ENCODE results near the gene ITGAV.

Gene ITGAV

DNA sequence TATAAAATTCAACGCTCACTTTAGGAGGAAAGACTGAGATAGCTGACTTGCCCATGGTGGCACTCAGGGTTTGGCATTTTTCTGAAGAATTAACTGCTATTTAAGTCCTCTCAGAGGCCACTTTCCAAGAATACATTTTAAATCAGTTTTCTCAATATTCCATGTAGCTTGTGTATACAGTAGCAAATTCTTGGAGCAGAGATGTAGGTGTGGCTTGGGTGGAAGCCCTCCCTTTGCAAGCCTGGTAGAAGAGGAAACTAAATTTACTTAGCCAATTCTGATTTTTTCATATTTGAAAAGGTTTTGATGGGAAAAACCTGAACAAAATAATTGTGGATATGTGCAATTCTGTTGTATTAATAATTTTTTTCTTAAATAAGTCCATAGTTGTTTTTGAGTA, 14.0 kb upstream of the ITGAV start:
- DNase-seq, result no peak

DNA sequence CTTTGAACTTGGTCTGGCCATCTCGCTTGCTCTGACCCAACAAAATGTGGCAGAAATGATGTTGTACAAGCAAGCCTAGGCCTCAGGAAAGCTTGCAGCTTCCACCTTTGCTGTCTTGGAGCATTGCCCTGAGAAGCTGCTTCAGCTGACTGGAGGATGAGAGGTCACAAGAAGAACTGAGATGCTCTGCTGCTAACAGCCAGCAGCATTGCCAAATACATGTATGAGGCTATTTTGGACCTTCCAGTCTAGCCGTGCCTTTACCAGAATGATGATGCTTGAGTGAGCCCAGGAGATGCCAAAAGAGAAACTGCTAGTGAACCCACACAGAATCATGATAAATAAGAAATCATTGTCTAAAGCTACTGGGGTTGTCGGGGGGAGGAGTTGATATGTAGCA, 13.2 kb upstream of the ITGAV start:
- no peak for DNase-seq

DNA sequence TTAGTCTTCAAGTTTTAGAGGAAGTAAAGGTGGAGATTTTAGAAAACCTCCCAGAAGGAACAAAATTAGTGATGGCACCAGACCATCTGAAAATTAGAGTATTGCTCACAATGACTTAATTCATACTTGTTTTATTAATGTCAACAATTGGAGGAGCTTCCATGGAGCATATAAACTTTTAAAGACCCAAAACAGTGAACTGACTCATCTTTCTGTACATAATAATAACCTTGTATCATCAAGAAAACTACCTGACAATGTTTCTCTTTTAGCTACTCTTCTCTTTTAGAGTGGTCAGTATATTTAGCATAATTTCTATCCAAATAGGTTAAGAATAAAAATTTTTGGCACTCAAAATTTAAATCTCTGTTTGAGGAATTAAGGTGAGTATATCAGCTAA, 7.2 kb upstream of the ITGAV start:
- DNase-seq, result no peak

DNA sequence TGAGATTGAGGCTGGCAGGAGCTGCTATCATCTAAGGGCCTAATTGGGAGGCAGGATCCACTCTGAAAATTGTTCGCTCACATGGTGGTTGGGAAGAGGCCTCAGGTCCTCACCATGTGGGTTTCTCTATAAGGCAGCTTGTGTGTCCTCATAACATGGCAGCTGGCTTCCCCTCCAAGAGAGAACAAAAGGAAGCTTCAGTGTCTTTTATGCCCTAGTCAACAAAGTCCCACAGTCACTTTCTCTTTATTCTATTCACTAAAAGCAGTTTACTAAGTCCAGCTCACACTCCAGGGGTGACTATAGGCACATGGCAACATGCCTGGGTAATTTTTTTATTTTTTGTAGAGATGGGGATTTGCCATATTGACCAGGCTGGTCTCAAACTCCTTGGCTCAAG, 5.8 kb upstream of the ITGAV start:
- no peak for DNase-seq

DNA sequence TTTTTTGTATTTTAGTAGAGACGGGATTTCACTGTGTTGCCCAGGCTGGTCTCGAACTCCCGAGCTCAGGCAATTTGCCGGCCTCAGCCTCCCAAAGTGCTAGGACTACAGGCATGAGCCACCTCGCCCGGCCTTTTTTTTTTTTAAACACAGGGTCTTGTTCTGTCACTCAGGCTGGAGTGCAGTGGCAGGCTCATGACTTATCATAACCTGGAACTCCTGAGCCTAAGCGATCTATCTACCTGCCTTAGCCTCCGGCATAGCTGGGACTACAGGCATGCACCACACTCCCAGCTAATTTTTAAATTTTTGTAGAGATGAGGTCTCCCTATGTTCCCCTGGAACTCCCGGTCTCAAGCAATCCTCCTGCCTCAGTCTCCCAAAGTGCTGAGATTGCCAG, 1.4 kb upstream of the ITGAV start:
- DNase-seq, result no peak

DNA sequence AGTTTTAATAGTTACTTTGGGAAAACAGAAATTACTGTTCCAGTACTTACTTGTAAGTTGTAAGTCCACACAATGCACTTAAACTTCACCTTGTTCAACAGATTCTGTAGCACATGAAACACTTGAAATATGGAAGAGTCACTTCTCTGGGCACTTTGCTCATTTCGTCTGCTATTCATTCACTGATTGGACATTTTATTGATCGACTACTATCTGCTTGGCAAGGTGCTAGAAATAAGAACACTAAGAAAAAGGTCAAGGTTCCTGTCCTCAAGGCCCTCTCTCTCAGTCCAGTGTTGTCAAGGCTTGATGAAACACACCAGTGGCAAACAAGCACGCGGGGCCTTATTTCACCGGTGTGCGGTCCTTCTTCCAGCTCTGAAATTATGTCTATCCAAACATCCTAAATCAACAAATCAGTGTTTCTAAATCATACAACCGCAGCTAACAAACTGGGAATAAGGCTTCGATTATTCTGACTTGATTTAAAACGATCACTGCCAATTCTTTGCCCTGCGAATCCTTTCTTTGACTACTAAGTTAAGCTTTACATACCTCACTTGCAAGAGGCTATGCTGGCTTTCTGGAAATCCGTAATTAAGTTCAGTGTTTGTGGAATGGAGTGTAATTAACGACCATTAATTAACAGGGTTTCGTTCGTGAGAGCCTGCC, 780 bp upstream of the ITGAV start:
- DNase-seq, result no peak

DNA sequence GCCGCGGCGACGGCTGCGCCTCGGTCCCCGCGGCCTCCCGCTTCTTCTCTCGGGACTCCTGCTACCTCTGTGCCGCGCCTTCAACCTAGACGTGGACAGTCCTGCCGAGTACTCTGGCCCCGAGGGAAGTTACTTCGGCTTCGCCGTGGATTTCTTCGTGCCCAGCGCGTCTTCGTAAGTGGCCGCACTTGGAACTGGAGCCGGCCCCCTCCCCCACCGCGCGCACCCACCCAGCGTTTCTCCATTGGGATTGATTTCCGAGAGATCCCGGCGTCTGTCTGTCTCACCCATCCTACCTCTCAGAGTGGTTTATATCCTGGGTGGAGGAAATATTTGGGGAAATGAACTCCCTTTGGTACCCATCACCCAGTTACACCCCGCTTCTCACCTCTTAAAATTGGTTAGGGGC, 498 bp downstream of the ITGAV start:
- no peak for DNase-seq

DNA sequence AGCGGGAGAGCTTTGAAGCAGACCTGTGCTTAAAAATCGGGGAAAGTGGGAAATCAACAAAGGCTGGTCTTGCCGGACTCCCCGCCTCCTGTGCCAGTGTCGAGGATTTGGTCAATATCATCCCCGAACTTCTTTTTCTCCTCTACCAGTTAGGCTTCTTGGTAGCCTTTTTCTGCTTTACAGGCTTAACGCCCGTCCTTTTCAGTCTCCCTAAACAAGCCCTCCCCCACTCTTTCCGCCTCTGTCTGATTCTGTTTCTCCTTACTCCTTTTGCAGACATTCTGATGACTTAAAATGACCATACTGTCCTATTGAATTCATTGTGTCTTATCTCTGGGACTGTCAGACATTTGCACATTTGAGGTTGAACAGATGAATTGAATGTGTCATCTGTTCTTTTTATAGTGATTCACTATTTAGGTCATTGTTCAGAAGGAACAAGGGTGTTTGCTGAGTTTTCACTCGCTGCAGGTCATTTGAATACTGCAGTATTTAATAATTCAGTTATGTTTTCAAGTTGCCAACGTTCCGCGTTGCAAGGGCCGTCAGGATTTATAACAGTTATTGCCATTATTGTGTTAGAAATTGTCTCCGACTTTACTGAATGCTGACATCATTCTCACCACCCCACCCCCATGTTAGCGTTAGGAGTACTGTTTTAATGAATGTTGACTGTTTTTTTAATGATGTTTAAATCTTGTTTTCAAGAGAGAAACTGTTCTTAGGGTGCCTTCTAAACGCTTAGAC, 1.1 kb downstream of the ITGAV start:
- DNase-seq, result peak; percentile 14

DNA sequence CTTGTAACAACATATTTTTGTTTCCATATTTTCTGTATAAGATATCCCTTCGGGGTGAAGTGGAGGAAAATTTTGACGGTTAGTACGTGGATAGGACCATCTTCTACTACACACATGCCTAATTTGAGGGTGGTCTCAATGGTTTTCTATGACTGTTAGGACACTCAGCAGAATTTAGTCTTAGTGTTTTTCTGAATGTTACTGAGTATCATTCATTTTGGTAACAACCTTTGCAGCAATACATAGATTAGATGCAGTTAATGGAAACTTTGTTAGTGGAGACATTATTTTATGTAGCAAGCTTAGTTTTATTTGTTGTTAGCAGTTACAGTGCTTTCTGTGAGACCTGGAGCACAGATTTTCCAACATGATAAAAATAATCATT, 1.6 kb downstream of the ITGAV start:
- DNase-seq, result no peak

DNA sequence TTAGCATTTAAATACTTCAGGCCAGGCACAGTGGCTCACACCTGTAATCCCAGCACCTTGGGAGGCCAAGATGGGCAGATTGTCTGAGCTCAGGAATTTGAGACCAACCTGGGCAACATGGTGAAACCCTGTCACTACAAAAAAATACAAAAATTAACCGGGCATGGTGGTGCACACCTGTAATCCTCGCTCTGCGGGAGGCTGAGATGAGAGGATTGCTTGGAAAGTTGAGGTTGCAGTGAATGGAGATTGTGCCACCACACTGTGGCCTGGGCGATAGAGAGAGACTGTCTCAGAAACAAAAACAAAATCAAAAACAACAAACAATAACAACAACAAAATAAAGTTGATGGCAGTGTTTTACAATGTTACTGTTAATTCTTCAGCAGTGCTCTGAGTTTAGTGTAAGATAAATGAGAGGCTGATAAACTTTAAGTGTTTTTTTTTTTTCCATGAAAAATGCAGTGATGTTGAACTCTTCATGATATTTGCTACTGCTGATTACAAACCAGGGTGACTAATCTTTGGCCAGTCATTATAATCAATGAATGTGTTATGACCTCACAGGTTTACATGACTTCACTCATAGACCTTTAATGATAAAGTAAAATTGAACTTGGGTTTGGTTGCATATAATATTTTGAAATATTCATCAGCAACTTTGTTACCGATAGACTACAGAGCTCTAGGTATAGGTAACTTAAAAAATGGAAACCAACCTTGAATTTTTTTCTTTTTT, 2.5 kb downstream of the ITGAV start:
- DNase-seq, result no peak

DNA sequence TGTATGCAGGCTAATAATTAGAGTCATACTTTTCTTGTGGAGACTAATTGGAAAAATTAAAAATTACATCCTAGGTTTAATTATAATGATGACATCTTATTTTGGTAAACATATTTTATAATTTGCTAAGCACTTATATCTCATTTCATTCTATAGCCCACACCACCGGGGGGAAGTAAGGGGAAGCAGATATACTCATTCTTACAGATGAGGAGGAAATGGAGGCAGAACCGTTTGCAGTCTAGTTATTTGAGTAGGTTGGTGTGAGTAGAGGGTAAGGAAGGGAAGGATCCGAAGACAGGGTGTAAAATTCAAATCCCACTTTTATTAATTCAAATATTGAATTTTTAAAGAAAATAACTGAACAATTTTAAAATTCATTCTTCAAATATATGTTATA, 3.7 kb downstream of the ITGAV start:
- no peak for DNase-seq

DNA sequence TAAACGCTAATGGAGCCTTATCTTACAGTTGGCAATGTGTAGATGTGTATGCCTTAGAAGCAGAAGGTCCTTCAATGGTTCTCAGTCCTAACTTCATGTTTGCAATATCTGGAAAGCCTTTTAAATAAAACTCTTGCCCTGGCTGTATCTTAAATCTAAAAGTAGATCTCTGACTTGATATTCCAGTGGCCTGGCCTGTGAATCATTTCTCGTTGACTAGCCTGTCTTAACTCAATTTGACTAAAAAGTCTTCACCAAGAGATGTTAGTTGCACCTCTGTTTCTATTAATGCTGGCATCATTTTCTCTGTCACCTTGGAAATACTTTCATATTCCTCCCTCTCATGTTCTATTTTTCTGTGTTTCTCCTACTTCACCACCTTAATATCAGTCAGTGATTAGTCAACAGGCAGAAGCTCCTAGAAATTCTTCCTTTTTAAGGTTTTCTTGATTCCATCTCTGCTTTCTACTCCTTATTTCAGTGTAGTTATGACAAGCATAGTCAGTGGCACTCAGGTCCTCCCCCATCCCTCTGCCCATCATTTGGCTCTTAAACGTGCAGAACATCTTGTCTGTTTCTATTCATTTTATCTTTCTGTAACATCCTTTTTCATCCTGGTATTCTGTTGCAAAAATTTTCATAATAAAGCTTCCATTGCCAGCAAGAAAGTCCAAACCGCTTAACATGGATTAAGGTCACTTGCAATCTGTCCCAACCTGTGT, 4.3 kb downstream of the ITGAV start:
- DNase-seq, result no peak

DNA sequence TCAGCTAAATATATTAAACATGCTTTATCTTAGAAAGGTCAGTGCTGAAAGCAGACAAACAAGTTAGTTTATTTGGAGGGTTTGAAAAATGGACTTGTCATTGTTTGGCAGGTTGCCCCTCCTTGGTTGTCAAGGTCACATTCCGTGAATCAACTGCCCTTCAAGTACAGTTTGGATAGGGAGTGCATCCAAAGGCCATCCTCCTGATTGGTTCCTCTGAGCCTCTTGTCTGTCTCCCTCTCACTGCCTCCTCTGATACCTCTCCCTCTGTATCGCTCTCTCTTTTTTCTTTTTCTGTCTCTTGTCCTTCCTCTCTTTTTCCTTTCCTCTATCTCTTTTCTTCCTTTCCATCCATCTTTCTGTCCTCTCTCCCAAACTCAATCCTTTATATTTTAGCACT, 5.4 kb downstream of the ITGAV start:
- DNase-seq, result no peak

DNA sequence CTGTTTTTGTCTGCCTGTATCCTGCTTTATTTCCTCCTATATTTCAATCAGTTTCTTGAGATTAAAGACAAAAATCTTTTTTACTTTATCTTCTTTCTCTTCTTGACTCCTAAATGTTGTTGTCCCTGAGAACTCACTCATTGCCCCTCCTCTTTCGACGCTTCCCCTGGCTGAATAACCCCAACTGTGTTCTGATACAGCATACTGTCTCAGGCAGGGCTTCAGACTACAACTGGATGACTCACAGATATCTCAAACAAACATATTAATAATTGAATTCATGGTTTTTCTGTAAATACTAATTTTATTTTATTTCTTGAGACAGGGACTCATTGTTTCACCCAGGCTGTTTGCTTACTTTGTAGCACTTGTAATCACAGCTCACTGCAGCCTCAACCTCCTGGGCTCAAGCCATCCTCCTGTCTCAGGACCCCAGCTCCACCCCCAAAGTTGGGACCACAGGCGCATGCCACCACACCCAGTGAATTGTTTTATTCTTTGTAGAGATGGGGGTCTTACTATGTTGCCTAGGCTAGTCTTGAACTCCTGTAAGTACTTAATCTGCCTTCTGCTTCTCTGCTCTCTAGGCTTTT, 9.4 kb downstream of the ITGAV start:
- no peak for DNase-seq

DNA sequence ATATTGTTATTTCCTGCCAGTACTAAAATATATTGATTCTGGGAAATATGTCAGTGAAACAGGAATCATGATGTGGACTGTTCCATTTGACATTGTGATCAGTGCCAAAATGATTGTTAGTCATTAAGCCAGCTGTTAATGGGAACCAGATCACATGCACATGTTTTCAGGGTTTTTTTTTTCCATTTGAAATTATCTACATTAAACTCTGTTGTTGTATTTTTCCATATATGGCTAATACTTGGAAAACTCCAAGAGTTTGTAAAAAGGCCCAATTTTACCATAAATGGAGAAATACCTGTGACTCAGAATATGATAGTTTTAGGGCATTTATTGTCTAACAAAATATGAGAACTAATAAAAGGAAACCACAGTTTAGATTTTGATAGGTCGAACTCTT, 13.4 kb downstream of the ITGAV start:
- DNase-seq, result no peak

DNA sequence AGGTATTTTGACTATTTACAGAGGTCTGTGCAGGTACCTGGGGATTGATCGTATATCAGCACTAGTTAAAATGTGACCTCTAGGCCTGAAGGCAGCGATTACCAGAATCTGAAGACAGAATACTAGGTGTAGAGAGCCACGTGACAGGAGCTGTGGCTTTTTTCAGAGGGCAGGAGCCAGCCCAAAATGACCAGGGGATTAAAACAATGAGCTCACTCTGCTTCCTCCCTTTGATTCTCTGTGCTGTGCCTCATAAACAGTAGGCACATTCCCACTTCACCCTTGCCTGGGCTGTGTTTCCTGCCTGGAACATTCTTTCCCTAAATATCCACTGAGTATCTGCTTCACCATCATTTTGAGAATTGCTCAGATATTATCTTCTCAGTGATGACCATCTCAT, 15.2 kb downstream of the ITGAV start:
- no peak for DNase-seq

DNA sequence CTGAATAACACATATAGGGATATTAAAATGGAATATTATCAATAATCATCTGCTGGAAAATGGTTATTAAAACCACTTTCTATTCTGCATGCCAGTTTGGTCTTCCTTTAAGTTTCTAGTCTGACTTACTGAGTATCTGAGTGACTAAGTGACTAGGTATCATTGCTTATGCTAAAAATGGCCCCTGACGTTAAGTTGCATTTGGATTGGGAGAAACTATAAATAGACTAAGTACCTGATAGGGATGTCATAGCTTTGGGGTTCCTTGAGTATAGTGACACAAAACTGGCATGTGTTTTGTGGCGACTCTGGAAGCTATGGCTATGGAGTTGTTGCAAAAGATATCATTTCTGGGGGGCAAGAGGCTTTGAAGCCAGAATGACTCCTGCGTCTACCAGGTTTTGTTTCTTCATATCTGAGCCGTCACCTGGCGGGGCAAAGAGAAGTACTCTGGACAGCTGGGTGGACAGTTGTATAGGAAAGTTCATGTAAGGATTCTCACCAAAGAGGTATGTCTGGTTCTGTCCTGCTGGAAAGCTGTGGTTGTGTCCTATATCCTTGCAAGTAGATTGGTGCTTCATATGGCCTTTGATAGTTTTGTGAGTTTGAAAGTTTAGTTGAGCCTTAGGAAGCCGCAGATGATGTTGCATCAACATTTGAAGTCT, 17.9 kb downstream of the ITGAV start:
- no peak for DNase-seq

DNA sequence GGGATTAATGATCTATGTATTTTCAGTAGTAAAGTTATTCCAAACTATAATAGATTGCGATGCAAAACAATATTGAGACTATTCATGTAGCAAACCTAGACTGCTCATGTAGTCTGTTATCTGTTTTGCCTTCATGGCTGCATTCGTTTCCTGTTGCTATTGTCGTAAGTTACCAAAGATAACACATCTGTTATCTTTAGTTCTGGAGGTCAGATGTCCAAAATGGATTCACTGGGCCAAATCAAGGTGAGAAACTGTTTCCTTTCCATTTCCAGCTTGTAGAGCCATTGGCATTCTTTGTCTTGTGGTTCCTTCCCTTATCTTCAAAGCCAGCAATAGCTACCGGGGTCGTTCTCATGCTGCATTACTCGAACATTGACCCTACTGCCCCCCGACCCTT, 20.9 kb downstream of the ITGAV start:
- no peak for DNase-seq

DNA sequence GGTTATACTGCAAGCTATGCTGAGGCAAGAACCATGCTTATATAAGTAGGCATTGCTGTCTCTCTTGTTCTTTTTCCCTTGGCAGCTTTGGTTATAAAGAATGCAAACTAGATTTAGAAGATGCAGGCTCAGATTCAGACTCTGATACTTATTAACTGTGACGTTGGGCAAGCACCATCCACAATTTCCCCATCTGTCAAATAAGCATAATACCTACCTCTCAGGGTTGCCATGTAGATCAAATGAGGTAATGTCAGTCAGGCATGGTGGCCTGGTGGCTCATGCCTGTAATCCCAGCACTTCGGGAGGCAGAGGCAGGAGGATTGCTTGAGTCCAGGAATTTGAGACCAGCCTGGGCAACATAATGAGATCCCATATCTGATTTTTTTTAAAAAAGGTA, 21.7 kb downstream of the ITGAV start:
- no peak for DNase-seq

DNA sequence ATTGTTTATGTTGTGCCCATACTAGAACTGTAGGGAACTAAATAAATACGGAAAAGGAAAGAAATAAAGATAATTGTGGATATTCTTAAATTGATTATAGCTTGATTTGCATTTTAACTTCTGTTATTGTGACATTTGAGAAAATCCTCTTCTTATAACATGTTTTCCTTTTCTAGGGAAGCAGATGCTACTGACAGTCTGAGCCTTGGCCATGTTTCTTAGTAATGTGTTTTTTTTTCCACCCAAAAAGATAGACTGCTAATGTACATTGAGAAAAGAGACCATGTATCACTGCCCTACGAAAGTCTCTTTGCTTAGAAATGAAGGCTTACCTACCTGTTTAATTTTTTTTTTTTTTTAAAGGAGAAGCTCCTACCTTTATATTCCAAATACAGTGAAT, 22.2 kb downstream of the ITGAV start:
- no peak for DNase-seq

DNA sequence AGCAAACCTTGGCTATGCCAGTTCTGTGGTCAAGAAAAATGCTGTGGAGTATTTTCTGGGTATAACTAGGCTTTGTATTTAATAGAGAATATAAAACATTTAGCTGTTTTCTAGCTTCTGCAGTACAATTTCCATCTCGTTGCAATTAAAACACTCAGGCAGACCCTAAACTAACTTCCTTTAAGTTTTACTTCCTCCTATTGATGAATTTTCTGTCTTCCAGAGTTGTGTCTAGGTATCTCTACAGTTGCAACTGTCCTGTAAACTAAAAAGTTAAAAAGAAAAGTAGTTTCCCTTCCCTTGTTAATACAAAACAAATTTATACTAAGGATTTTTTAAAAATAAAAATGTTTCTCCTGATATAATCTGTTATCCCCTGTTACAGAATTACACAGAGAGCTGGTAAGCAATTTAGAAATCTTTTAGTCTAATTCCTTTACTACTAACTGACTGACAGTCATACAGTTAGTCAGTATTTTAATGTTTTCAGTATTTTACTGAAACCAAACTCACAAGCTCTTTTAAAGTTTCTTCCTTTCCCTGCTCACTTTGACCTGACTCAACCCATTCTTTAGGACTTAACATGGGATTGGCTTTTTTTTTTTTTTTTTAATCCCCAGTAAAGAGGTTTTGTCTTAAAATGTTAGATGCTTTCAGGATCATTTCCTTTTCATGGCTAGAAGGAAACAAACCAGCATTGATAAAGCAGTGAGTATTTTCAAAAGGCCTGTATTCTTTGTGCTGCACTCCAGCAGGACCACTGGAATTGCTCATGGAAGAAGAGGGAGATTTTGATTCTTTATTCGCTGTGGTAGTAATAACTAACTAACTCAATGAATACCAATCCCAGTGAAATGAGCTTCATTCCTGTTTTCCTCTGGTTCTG, 22.9 kb downstream of the ITGAV start:
- DNase-seq, result no peak

DNA sequence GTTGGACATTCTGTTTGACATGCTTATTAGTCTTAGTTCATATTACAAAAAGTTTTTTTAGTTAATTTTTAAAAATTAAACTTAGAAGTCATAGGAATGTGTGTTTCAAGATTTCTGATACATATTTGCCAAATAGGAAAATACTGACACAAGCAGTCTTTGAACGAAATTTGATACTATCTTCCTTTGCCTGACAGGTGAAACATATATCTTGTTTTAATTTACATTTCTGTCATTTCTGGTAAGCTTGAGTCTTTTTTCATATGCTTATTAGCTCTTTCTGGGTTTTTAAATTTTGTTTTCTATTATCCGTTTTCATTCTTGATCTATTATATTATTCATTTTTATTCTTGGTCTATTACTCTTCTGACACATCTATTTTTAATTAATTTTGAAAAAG, 24.5 kb downstream of the ITGAV start:
- DNase-seq, result no peak

Measured in stimulated activated CD4-positive, alpha-beta T cell treated with anti-CD3 and anti-CD28 coated beads, Interleukin-4, amount 100 ng/mL, for 24 hours (primary cell).